Measurements from ENCODE around the gene CDK12.

DNA sequence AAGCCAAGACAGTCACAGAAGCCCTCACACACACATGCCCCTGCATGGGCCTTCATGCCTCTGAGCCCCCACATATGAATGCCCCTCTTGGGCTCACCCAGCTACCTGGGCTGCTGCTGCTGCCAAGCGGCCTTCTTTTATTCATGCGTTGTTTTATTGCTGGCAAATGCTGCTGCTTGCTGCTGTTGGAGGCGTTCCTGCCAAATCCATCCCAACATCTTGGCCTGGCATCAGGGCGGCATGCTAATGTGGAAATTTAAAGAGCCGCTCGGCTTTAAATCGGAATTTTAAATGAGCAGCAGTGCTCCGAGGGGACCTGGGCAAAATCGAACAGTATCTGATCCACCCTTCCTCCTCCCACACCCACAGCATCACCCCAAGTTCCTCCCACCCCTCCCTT, 107.4 kb downstream of the CDK12 start:
- TF ChIP-seq, protein P1, sequence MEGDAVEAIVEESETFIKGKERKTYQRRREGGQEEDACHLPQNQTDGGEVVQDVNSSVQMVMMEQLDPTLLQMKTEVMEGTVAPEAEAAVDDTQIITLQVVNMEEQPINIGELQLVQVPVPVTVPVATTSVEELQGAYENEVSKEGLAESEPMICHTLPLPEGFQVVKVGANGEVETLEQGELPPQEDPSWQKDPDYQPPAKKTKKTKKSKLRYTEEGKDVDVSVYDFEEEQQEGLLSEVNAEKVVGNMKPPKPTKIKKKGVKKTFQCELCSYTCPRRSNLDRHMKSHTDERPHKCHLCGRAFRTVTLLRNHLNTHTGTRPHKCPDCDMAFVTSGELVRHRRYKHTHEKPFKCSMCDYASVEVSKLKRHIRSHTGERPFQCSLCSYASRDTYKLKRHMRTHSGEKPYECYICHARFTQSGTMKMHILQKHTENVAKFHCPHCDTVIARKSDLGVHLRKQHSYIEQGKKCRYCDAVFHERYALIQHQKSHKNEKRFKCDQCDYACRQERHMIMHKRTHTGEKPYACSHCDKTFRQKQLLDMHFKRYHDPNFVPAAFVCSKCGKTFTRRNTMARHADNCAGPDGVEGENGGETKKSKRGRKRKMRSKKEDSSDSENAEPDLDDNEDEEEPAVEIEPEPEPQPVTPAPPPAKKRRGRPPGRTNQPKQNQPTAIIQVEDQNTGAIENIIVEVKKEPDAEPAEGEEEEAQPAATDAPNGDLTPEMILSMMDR (IDR thresholded peaks at IDR 0.05 in 4 of 5, conservative IDR thresholded peaks at IDR 0.05 in 1 of 5) = no peak
- TF ChIP-seq POLR2A (IDR thresholded peaks at IDR 0.05) = no peak

Measured in gastrocnemius medialis (tissue), 4 donors.